Astrocyte (in vitro differentiated cells and primary cell): Measurements from ENCODE around the gene FFAR1. TPM values are rescaled to one million over a fixed set of nuclear protein-coding genes. Genes with fewer than 3 reads are reported as not detected.
"Not testable (repeated sequence)": the region's sequence is repeated elsewhere in the genome, so short reads cannot be mapped to it uniquely, and the experiment has no call there.

ENCODE experiments used
- DNase-seq: peaks from one replicate; pipeline ENCODE4 v3.0.0-alpha.2; 2010; ENCODE audit warnings: low read depth
- FAIRE-seq: peaks from 2 replicates; lab custom pipeline; 2011; peaks lifted over from hg19 to GRCh38; lab: Jason Lieb, UNC
- H2AFZ ChIP-seq: 2 replicates; pipeline ENCODE4 v1.6.0; 2012; ENCODE audit warnings: low read depth, low read length, inconsistent platforms
- H3K27ac ChIP-seq: 2 replicates; pipeline ENCODE4 v1.5.1; 2011; ENCODE audit warnings: low read depth, low read length, inconsistent platforms
- H3K27me3 ChIP-seq: 2 replicates; pipeline ENCODE4 v1.6.0; 2011; ENCODE audit warnings: low read length, inconsistent platforms; ENCODE audit not compliant: insufficient read depth
- H3K36me3 ChIP-seq: 2 replicates; pipeline ENCODE4 v1.5.1; 2011; ENCODE audit warnings: low read length, inconsistent platforms; ENCODE audit not compliant: insufficient read depth
- H3K4me1 ChIP-seq: 2 replicates; pipeline ENCODE4 v1.5.1; 2011; ENCODE audit warnings: low read length, inconsistent platforms; ENCODE audit not compliant: insufficient read depth
- H3K4me2 ChIP-seq: 2 replicates; pipeline ENCODE4 v1.6.0; 2012; ENCODE audit warnings: low read length, inconsistent platforms
- H3K4me3 ChIP-seq: 2 replicates; pipeline ENCODE4 v1.5.1; 2011; ENCODE audit warnings: low read depth, mild to moderate bottlenecking, low read length, inconsistent platforms; ENCODE audit not compliant: insufficient read depth
- H3K79me2 ChIP-seq: 2 replicates; pipeline ENCODE4 v1.6.0; 2012; ENCODE audit warnings: mild to moderate bottlenecking, low read length, inconsistent platforms; ENCODE audit not compliant: insufficient read depth
- H3K9ac ChIP-seq: 2 replicates; pipeline ENCODE4 v1.6.0; 2012; ENCODE audit warnings: mild to moderate bottlenecking, low read length, inconsistent platforms
- H3K9me3 ChIP-seq: 2 replicates; pipeline ENCODE4 v1.5.1; 2012; ENCODE audit warnings: low read depth, mild to moderate bottlenecking, low read length, inconsistent platforms; ENCODE audit not compliant: insufficient read depth
- H4K20me1 ChIP-seq: 2 replicates; pipeline ENCODE4 v1.6.0; 2012; ENCODE audit warnings: low read length, inconsistent platforms; ENCODE audit not compliant: insufficient read depth
- H3K27ac Mint-ChIP-seq: one replicate; pipeline ENCODE4 v1.8.0; 2021; ENCODE audit warnings: mild to moderate bottlenecking, mixed read lengths; ENCODE audit not compliant: unreplicated experiment
- H3K27me3 Mint-ChIP-seq: one replicate; pipeline ENCODE4 v1.8.0; 2021; ENCODE audit warnings: low read depth, mixed read lengths; ENCODE audit not compliant: unreplicated experiment
- H3K36me3 Mint-ChIP-seq: one replicate; pipeline ENCODE4 v1.8.0; 2021; ENCODE audit warnings: low read depth, mixed read lengths; ENCODE audit not compliant: unreplicated experiment
- H3K4me1 Mint-ChIP-seq: one replicate; pipeline ENCODE4 v1.8.0; 2021; ENCODE audit warnings: low read depth, mixed read lengths; ENCODE audit not compliant: unreplicated experiment
- H3K4me3 Mint-ChIP-seq: one replicate; pipeline ENCODE4 v1.8.0; 2021; ENCODE audit warnings: mild to moderate bottlenecking, moderate library complexity, mixed read lengths; ENCODE audit not compliant: unreplicated experiment
- H3K9me3 Mint-ChIP-seq: one replicate; pipeline ENCODE4 v1.8.0; 2021; ENCODE audit warnings: mild to moderate bottlenecking, mixed read lengths; ENCODE audit not compliant: unreplicated experiment
- CTCF ChIP-seq: IDR thresholded peaks from 2 replicates; pipeline ENCODE4 v1.5.1; 2011; ENCODE audit warnings: low read depth, mild to moderate bottlenecking, inconsistent platforms, low read length, moderate library complexity; ENCODE audit not compliant: insufficient read depth
- EZH2 ChIP-seq: IDR thresholded peaks from 2 replicates; pipeline ENCODE4 v1.6.1; 2012; ENCODE audit warnings: mild to moderate bottlenecking, low read length, inconsistent platforms; ENCODE audit not compliant: insufficient read depth
- total RNA-seq: library from RNA; stranded (reverse); gene quantifications from 2 replicates; pipeline ENCODE4 v1.2.1, GENCODE V29; 2021

FFAR1 gene
- total RNA-seq, 1 donor from 2014 or later, result not detected

- Mint-ChIP-seq H3K36me3 (no peaks in the 10 kb centered on the region), H3K4me1 (no peaks in the 10 kb centered on the region), H3K27me3 (peaks cover 24% of the 10 kb centered on the region), H3K27ac (no peak overlapping the region), H3K4me3 (no peak overlapping the region), H3K9me3 (no peaks in the 10 kb centered on the region)
- no peak overlapping the region for H3K9ac ChIP-seq
- TF ChIP-seq CTCF (no peak), EZH2 (no peak)
- H3K27ac ChIP-seq, result no peak overlapping the region
- H4K20me1 ChIP-seq, result no peaks in the 10 kb centered on the region
- H3K79me2 ChIP-seq, result no peaks in the 10 kb centered on the region
- FAIRE-seq, result no peak
- no peak overlapping the region for H3K4me2 ChIP-seq
- H2AFZ ChIP-seq, result no peak overlapping the region
- no peaks in the 10 kb centered on the region for H3K36me3 ChIP-seq
- H3K4me3 ChIP-seq, result no peak overlapping the region
- no peak for DNase-seq
- no peaks in the 10 kb centered on the region for H3K4me1 ChIP-seq
- H3K27me3 ChIP-seq, result no peaks in the 10 kb centered on the region
- no peaks in the 10 kb centered on the region for H3K9me3 ChIP-seq
These were observed 8.2 kb downstream of the FFAR1 start for GRCh38 chr19:35355791-35356460.

- Mint-ChIP-seq H3K4me1 (no peaks in the 10 kb centered on the region), H3K9me3 (no peaks in the 10 kb centered on the region), H3K27ac (no peak within 1 kb of the TSS), H3K27me3 (peaks cover 27% of the 10 kb centered on the region), H3K4me3 (no peak within 1 kb of the TSS), H3K36me3 (no peaks in the 10 kb centered on the region)
- Histone ChIP-seq H3K36me3 (no peaks in the 10 kb centered on the region), H3K27ac (no peak within 1 kb of the TSS), H4K20me1 (no peaks in the 10 kb centered on the region), H3K27me3 (no peaks in the 10 kb centered on the region), H3K9me3 (no peaks in the 10 kb centered on the region), H2AFZ (no peak within 1 kb of the TSS), H3K9ac (no peak within 1 kb of the TSS), H3K4me1 (no peaks in the 10 kb centered on the region), H3K4me3 (no peak within 1 kb of the TSS), H3K79me2 (no peaks in the 10 kb centered on the region), H3K4me2 (no peak within 1 kb of the TSS)
- TF ChIP-seq EZH2, result no peak
- FAIRE-seq, result no peak
- DNase-seq, result no peak
These were observed 10.3 kb downstream of the FFAR1 start, which contains the start of gene FFAR3 for GRCh38 chr19:35357867-35358573. FFAR3 (plus strand) TSS chr19:35358460; CDS start chr19:35358891, 431 bp downstream.

- H3K27me3 ChIP-seq, H3K4me3 Mint-ChIP-seq, H3K79me2 ChIP-seq, H3K36me3 Mint-ChIP-seq, H3K36me3 ChIP-seq, H3K9me3 ChIP-seq, H3K4me1 Mint-ChIP-seq, H3K4me1 ChIP-seq, FAIRE-seq, H3K4me3 ChIP-seq, H3K4me2 ChIP-seq, H2AFZ ChIP-seq, H3K27ac ChIP-seq, H3K27ac Mint-ChIP-seq, H3K9ac ChIP-seq, H4K20me1 ChIP-seq, DNase-seq, H3K9me3 Mint-ChIP-seq: not testable (repeated sequence)
- H3K27me3 Mint-ChIP-seq, result peaks cover 26% of the 10 kb centered on the region
These were observed 11.1 kb downstream of the FFAR1 start for GRCh38 chr19:35358834-35359233.

- not testable (repeated sequence) for H3K27ac Mint-ChIP-seq, H3K79me2 ChIP-seq, H3K36me3 ChIP-seq, H2AFZ ChIP-seq, FAIRE-seq, H3K9ac ChIP-seq, H3K4me1 Mint-ChIP-seq, H3K4me3 Mint-ChIP-seq, H3K9me3 ChIP-seq, H4K20me1 ChIP-seq, H3K4me2 ChIP-seq, H3K9me3 Mint-ChIP-seq, DNase-seq, H3K36me3 Mint-ChIP-seq, H3K4me1 ChIP-seq, H3K27ac ChIP-seq, H3K4me3 ChIP-seq, H3K27me3 ChIP-seq
- peaks cover 26% of the 10 kb centered on the region for H3K27me3 Mint-ChIP-seq
These were observed 11.7 kb downstream of the FFAR1 start for GRCh38 chr19:35359395-35359794.

- not testable (repeated sequence) for H3K4me2 ChIP-seq, H3K4me1 ChIP-seq, H3K27ac ChIP-seq, H2AFZ ChIP-seq, H3K4me3 Mint-ChIP-seq, H3K36me3 Mint-ChIP-seq, H3K4me1 Mint-ChIP-seq, H3K36me3 ChIP-seq, H3K79me2 ChIP-seq, FAIRE-seq, H3K9me3 Mint-ChIP-seq, H3K9me3 ChIP-seq, H3K27ac Mint-ChIP-seq, DNase-seq, H4K20me1 ChIP-seq, H3K27me3 ChIP-seq, H3K9ac ChIP-seq, H3K4me3 ChIP-seq
- peaks cover 26% of the 10 kb centered on the region for H3K27me3 Mint-ChIP-seq
These were observed 12.4 kb downstream of the FFAR1 start for GRCh38 chr19:35360081-35360480.
